Measurements from ENCODE around the gene IP6K3.

- no peak for TF ChIP-seq POLR2A (IDR thresholded peaks at IDR 0.05; ENCODE audit: extremely low read depth, insufficient read length)
- no peak for TF ChIP-seq CTCF (IDR thresholded peaks at IDR 0.05; ENCODE audit: low read depth, low read length)
- no peak for TF ChIP-seq MAX (IDR thresholded peaks at IDR 0.05; ENCODE audit: low read depth, low read length)
- TF ChIP-seq MYC (IDR thresholded peaks at IDR 0.05; ENCODE audit: low read depth, low read length) = no peak
Observed at GRCh38 chr6:33757113-33757512, 10.4 kb upstream of the IP6K3 start.
